ENCODE results near the gene MAPK9. TPM values are rescaled to one million over a fixed set of nuclear protein-coding genes. Genes with fewer than 3 reads are reported as not detected.

MAPK9 gene
- total RNA-seq, 2 donors from 2014 or later = 16.1 to 26.8 TPM

GRCh38 chr5:180289433-180289832 is 2.5 kb downstream of the MAPK9 start:
- Histone ChIP-seq H3K4me3 (no peak overlapping the region), H3K9me3 (no peaks in the 10 kb centered on the region), H3K27ac (no peak overlapping the region), H3K36me3 (no peaks in the 10 kb centered on the region), H3K27me3 (replicated peaks; ENCODE audit: insufficient read depth) (no peaks in the 10 kb centered on the region), H3K4me1 (ENCODE audit: control insufficient read depth in 1 of 2, low read depth in 2 of 2) (peaks cover 8 to 22% of the 10 kb centered on the region in 2 donors)
- no peak for TF ChIP-seq CTCF (IDR thresholded peaks at IDR 0.05)
- ATAC-seq (ENCODE audit: insufficient number of reproducible peaks, low FRiP score, low read depth) = no peak
- no peak for DNase-seq (ENCODE audit: low spot score)

DNA sequence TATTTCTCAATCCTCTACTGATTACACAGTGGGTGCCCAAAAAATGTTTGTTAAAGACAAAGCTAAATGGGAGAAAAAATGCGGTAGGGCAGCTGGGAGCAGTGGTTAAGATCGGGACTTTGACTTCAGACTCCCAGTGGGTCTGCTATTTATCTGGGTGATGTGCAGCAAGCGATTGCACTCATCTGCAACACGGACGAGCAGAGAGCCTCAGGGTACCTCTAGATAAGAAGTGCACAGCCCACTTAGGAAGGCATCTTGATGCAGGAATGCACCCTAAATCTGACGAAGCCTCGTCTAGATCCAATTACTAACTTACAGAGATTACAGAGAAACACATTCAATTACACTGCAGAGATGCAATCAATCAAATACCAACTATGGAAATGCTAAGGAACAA is 4.0 kb downstream of the MAPK9 start:
- H3K27me3 ChIP-seq (replicated peaks; ENCODE audit: insufficient read depth) = no peaks in the 10 kb centered on the region
- no peak for ATAC-seq (ENCODE audit: insufficient number of reproducible peaks, low FRiP score, low read depth)
- no peak for DNase-seq (ENCODE audit: low spot score)

GRCh38 chr5:180287404-180287803 is 4.5 kb downstream of the MAPK9 start:
- H3K27ac ChIP-seq = no peak overlapping the region
- no peak for ATAC-seq (ENCODE audit: insufficient number of reproducible peaks, low FRiP score, low read depth)

More for the DNA sequence above, 4.0 kb downstream of the MAPK9 start:
- no peak overlapping the region for H3K4me3 ChIP-seq
- no peak overlapping the region for H3K27ac ChIP-seq
- no peaks in the 10 kb centered on the region for H3K9me3 ChIP-seq
- H3K4me1 ChIP-seq (ENCODE audit: control insufficient read depth in 1 of 2, low read depth in 2 of 2) = peaks cover 4 to 16% of the 10 kb centered on the region in 2 donors
- no peak for TF ChIP-seq CTCF (IDR thresholded peaks at IDR 0.05)
- no peaks in the 10 kb centered on the region for H3K36me3 ChIP-seq

DNA sequence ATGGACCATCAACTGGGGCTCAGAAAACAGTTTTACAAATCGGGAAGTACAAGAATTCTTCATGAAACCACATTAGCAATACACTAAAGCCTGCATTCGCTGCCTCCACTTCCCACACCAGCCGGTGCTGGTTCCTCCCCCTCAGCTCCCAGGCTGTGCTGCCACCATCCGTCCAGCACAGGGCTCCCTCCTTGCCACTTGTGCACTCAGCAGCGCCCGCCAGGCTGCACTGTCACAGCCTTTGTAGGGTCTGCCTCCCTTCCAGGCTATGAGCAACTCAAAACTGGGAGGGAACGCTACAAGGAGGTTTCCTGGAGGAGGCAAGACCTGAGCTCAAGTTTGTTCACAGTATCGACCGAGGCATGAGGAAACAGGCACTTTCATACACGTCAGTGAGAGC is 7.7 kb downstream of the MAPK9 start:
- Histone ChIP-seq H3K36me3 (peaks cover 16% of the 10 kb centered on the region), H3K9me3 (no peaks in the 10 kb centered on the region), H3K4me1 (ENCODE audit: control insufficient read depth in 1 of 2, low read depth in 2 of 2) (no peaks in the 10 kb centered on the region), H3K27me3 (replicated peaks; ENCODE audit: insufficient read depth) (no peaks in the 10 kb centered on the region), H3K4me3 (no peak overlapping the region), H3K27ac (no peak overlapping the region)
- no peak for TF ChIP-seq CTCF (IDR thresholded peaks at IDR 0.05)
- no peak for ATAC-seq (ENCODE audit: insufficient number of reproducible peaks, low FRiP score, low read depth)
- DNase-seq (ENCODE audit: low spot score) = no peak

More at GRCh38 chr5:180287404-180287803, 4.5 kb downstream of the MAPK9 start:
- no peak for DNase-seq (ENCODE audit: low spot score)
- TF ChIP-seq CTCF (IDR thresholded peaks at IDR 0.05) = no peak
- Histone ChIP-seq H3K4me3 (no peak overlapping the region), H3K4me1 (ENCODE audit: control insufficient read depth in 1 of 2, low read depth in 2 of 2) (peaks cover 4 to 16% of the 10 kb centered on the region in 2 donors), H3K36me3 (no peaks in the 10 kb centered on the region), H3K9me3 (no peaks in the 10 kb centered on the region), H3K27me3 (replicated peaks; ENCODE audit: insufficient read depth) (no peaks in the 10 kb centered on the region)

DNA sequence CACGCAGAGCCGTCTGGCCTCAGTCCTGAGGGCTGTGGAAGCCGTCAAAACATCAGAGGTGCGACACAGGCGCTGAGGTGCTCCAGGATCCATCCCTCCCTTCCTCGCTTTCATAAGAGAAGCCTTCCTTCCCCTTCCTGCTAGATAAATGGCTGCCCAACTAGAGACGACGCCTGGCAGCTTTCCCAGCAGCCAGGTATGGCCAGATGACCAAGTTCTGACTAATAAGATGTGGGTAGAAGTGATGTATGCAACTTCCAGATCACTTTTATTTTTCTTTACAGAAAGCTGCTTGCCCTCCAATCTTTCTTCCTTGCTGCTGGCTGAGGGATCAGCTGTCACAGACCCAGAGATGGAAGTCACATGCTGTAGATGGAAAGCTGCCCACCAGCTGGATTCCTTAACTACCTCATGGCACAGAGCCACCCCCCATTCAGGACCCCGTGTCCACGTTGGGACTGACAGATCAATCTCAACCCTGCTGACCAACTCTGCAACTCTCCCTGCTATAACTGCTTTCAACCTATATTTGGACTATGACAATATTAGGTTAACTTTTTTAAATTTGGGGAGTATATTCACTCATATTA is 8.8 kb downstream of the MAPK9 start:
- Histone ChIP-seq H3K27me3 (replicated peaks; ENCODE audit: insufficient read depth) (no peaks in the 10 kb centered on the region), H3K4me3 (no peak overlapping the region), H3K27ac (no peak overlapping the region), H3K4me1 (ENCODE audit: control insufficient read depth in 1 of 2, low read depth in 2 of 2) (no peaks in the 10 kb centered on the region), H3K9me3 (no peaks in the 10 kb centered on the region), H3K36me3 (peaks cover 25% of the 10 kb centered on the region)
- ATAC-seq (ENCODE audit: insufficient number of reproducible peaks, low FRiP score, low read depth) = no peak
- no peak for TF ChIP-seq CTCF (IDR thresholded peaks at IDR 0.05)
- DNase-seq (ENCODE audit: low spot score) = no peak
